ENCODE results near the gene GKAP1.
"Not testable (repeated sequence)": the region's sequence is repeated elsewhere in the genome, so short reads cannot be mapped to it uniquely, and the experiment has no call there.

Gene GKAP1

GRCh38 chr9:83728591-83729368 is 88.8 kb downstream of the GKAP1 start:
- not testable (repeated sequence) for DNase-seq

- no peak for DNase-seq
Observed at GRCh38 chr9:83724436-83724835, 93.1 kb downstream of the GKAP1 start.

- no peak for DNase-seq
Observed at GRCh38 chr9:83722726-83723495, 94.7 kb downstream of the GKAP1 start.

GRCh38 chr9:83721509-83721908 is 96.1 kb downstream of the GKAP1 start:
- no peak for DNase-seq

GRCh38 chr9:83715794-83716193 is 101.8 kb downstream of the GKAP1 start:
- DNase-seq: no peak

- no peak for DNase-seq
Observed at GRCh38 chr9:83715221-83715620, 102.3 kb downstream of the GKAP1 start.

- no peak for DNase-seq
Observed at GRCh38 chr9:83714329-83714728, 103.2 kb downstream of the GKAP1 start.

- peak; percentile 40 for DNase-seq
Observed at GRCh38 chr9:83708515-83709158, 108.9 kb downstream of the GKAP1 start.

- DNase-seq: peak; percentile 89
Observed at GRCh38 chr9:83707768-83708514, 109.6 kb downstream of the GKAP1 start, which contains the start of gene UBQLN1. TSS of gene UBQLN1 (minus strand) at chr9:83707958. CDS start at chr9:83707679, 279 bp downstream.

- no peak for DNase-seq
Observed at GRCh38 chr9:83707518-83707767, 110.1 kb downstream of the GKAP1 start.

- peak; percentile 21 for DNase-seq
Observed at GRCh38 chr9:83706676-83707517, 110.7 kb downstream of the GKAP1 start.

GRCh38 chr9:83705219-83705651 is 112.3 kb downstream of the GKAP1 start:
- not testable (repeated sequence) for DNase-seq

GRCh38 chr9:83701769-83702168 is 115.8 kb downstream of the GKAP1 start:
- DNase-seq: no peak

GRCh38 chr9:83701286-83701685 is 116.3 kb downstream of the GKAP1 start:
- no peak for DNase-seq

- no peak for DNase-seq
Observed at GRCh38 chr9:83699615-83700014, 118.0 kb downstream of the GKAP1 start.

- no peak for DNase-seq
Observed at GRCh38 chr9:83698976-83699585, 118.5 kb downstream of the GKAP1 start.

- DNase-seq: no peak
Observed at GRCh38 chr9:83691492-83691891, 126.1 kb downstream of the GKAP1 start.

Data from NCI-H1105 treated with DMSO at 0.1 percent for 48 hours (cell line).